Activated T-cell treated with anti-CD3 and anti-CD28 coated beads, Interleukin-2, amount 50 U/mL, for 1 hour (primary cell): ENCODE measurements around the gene GNG4.
"Not testable (repeated sequence)": the region's sequence is repeated elsewhere in the genome, so short reads cannot be mapped to it uniquely, and the experiment has no call there.

Experiments used
- DNase-seq: peaks from one replicate; pipeline ENCODE4 v3.0.0-alpha.2; 2020

The GNG4 gene

GRCh38 chr1:235648954-235649367 lies 623 bp downstream of the GNG4 start:
- DNase-seq = peak; percentile 61

- no peak for DNase-seq
These were observed 1.1 kb downstream of the GNG4 start for GRCh38 chr1:235648407-235648907.

GRCh38 chr1:235647537-235647936 lies 2.0 kb downstream of the GNG4 start:
- DNase-seq = not testable (repeated sequence)

GRCh38 chr1:235646463-235646862 lies 3.1 kb downstream of the GNG4 start:
- DNase-seq = no peak

DNA sequence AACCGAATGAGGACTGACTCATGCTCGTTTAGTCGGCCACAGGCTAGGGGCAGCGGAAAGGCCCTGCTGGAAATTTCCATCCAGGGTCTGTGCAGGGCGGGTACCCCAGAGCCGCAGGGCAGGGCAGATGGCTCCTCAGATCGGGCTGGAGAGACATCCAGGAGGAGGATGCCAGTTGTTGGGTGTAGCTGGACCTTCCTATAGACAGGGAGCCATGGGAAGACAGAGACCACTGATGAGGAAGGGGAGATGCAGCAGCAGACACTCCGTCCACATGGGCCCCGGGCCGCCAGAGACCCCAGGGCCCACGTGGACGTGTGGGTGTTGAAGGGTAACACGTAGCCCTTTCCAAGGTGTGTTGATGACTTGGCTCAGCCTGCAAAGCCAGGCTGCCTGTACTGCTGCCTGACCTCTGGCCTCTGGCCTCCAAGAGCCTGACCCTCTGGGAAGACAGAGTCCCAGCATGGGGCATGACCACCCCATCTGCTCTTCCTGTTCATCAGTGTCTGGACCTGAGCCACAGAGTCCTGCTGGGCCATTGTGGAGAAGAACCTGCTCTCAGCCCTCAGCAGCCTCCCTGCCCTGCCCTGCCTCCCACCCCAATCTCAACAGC lies 4.8 kb downstream of the GNG4 start:
- DNase-seq = no peak

DNA sequence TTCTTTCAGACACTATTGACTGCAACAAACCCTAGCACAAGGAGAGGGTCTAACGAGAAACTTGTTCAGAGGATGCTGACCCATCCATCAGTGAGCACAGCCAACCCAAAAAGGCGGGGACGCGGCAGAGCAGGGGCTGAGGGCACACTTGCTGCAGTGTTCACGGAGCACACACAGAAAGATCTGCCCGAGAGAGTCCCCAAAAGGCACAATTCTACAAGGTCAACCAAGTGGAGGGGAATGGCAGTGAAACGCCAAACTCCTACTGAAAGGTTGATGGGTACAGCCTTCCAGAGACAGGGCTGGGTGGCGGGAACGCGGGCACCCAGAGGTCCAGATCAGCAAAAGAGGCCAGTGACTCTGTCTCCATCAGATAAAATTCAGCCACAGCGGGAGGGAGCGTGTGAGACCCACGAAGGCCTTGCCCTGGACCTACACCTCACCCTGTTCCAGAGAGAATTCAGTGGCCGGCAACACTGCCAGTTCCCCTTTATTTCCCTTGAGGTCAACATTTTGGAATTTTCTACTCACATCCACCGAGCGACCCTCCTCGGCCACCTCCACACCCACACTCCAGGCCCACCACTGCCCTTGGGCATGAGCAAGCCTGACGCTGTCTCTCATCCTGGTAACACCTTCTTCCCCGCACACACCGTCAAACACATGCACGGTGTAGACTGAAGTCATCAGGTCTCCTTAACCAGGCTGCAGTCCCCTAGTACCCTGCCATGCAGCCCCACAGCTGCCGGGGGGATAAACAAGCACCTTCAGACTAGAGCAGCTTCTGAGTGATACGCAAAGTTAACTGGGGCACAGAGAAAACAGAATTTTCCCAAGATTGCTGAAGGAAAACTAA lies 5.5 kb downstream of the GNG4 start:
- DNase-seq = no peak

DNA sequence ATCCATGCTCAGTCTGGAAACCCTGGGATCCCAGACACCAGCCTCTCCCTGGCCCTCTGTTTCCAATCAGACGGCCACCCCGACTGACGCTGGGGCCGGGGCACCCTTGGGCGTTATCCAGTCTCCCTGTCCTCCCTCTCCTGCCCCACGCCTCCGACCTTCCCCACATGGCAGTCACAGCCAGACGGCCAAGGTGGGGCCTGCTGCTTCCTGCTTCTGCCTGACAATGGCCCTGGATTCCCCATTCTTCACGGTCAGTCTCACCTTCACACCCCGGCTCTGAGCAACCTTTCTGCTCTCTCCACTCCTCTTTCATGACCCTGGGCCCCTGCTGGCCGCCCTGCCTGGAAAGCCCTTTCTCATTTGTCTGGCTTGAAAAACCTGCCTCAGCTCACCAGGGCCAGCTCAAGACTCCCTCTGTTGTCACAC lies 6.6 kb downstream of the GNG4 start:
- DNase-seq = no peak

DNA sequence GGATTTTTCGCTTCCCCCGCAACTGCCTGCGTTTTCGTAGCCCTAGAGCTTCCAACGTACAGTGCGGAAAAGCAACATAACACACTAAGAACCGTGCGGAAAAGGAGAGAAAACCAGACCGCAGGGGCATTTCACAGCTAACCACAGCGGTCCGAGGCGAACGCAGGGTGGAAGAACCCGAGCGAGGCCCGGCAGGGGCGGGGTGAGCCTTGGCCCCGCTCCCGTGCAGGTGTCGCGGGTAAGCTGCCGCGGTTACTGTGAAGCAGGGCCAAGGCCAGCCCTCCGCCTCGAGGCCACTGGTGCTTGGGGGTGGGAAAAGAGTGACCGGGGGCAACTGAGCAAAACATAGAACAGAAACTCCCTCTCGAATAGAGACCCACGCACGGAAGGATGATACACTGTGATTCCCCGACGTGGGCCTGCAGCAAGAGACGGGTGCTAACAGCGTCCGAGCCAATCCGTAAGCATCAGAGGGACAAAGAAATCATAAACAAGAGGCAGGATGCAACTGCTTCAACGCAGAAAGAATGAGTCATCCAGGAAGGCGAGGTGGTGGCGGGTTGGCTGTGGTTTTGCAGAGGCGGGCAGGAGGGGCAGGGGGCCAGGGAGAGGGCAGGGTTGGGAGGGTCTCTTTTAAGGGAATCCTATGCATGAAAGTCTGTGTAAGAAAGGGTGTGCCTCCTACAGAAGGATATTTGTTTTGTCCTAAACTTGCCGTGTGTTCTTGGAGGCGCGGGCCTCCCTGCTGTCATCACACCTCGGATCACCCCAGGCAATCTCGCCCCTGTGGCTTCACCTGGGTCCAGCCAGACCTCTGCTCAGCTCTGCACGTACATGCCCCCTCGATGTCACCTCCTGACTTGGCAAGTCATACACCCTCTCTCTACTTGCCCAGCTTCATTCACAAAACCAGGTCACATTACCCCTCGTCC lies 7.3 kb downstream of the GNG4 start:
- DNase-seq = peak; percentile 62

DNA sequence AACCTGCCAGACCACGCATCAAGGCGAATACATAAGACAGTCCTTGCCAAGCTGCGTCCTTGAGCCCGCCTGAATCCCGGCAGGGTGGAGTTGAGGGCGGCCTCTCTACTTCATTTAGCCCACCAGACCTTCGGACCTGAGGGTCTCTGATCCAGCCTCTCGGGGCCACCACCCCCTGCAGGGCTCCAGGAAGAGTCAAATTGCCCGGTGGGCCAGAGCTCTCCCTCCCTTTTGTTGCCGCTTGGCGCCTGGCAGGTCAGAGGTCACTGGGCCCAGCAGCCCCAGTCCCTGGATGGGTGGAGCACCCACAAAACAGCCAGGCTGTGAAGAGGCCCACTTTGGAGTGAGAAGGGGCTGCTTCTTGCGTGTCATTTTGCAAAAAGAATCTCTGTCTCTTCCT lies 9.0 kb downstream of the GNG4 start:
- DNase-seq = no peak

- no peak for DNase-seq
These were observed 10.1 kb downstream of the GNG4 start for GRCh38 chr1:235639226-235640205.

GRCh38 chr1:235638612-235639011 lies 11.0 kb downstream of the GNG4 start:
- DNase-seq = not testable (repeated sequence)

DNA sequence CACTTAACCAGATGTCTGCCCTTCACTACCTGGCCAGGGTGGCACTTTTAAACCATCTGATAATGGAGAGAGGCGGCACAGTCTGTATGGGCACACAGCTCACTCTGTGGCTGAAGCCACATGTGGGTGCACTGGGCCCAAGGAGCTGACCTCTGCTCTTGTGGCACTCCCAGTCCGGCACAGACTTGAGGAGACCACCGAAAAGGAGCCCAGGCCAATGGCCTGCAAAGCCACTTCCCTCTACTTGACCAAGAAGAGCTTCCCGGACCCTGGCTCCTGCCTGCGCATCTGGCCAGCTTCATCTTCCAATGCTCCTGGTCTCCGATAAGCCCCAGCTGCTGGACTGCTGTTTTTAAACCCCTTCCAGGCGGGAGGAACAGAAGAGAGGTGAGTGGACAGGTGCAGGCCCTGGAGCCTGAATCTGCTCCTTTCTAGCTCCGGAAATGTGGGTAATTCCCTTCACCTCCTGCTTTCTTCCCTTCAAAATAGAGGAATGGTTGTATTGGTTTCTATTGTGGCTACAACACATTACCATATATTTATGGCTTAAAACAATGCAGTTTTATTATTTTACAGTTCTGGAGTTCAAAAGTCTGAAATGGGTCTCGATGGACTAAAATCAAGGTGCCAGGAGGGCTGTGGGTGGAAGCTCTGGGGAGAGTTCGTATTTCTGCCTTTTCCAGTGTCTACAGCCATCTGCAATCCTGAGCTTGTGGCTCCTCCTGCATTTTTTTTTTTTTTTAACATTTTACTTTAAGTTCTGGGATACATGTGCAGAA lies 11.6 kb downstream of the GNG4 start:
- DNase-seq = no peak

GRCh38 chr1:235635938-235636662 lies 13.5 kb downstream of the GNG4 start:
- DNase-seq = no peak

- DNase-seq = no peak
These were observed 16.8 kb downstream of the GNG4 start for GRCh38 chr1:235632506-235633401.

GRCh38 chr1:235631816-235632215 lies 17.8 kb downstream of the GNG4 start:
- DNase-seq = no peak

DNA sequence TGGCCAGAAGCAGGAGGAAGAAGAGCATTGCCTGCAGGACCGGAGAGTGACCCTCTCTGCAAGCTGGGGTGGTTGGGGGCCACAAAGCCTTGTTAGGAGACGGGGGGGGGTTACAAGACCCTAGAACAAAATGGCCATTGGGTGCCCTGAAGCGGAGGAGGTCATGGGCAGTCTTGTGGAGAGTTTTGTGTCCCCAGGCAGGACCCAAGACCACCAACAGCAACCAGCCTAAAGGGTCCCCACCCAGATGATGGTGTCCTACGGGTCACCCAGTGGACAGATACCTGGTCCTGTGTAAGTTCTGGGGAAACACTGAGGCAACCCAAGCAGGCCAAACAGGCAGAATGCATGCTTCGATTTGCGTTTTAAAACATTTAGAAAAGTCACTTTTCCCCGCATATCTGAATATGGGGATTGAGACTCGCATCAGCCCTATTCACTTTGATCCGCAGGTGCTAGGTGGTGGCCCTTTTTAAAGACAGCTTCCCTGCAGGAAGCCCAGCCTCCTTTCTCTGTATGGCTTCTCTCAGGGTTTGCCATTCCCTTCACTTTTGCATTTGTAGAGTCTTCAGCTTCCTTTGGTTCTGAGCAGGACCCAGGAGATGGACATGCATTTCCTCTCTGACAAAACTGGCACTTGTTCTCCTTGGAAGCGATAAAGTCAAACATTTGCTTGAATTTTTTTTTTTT lies 21.1 kb downstream of the GNG4 start:
- no peak for DNase-seq

- no peak for DNase-seq
These were observed 23.8 kb downstream of the GNG4 start for GRCh38 chr1:235625831-235626230.

DNA sequence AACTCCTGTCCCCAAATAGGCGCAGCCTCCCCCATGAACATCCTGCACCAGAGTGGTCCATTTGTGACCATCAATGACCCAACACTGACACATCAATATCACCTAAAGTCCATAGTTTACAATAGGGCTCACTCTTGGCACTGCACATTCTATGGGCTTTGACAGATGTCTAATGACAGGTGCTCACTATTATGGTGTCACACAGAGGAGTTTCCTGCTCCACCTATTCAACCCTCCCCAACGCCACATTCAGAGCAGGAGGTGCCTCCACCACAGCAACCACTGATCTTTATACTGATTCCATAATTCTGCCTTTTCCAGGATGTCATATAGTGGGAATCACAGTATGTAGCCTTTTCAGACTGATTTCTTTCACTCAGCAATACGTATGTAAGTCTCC lies 24.2 kb downstream of the GNG4 start:
- no peak for DNase-seq
